Stimulated activated CD4-positive, alpha-beta T cell treated with anti-CD3 and anti-CD28 coated beads, Interleukin-12 subunit alpha, Interleukin-12 subunit beta, amount 100 ng/mL, for 24 hours (primary cell): ENCODE data around the gene RPL3.
"Not testable (repeated sequence)": the region's sequence is repeated elsewhere in the genome, so short reads cannot be mapped to it uniquely, and the experiment has no call there.

Source experiments
- DNase-seq, 2 experiments: peaks; one replicate each; pipeline ENCODE4 v3.0.0-alpha.2; 2020; ENCODE audit warnings: low read depth in 2 of 2

Gene RPL3

GRCh38 chr22:39319284-39320022 is at the start of gene RPL3:
Gene RPL3, minus strand, starts transcription at chr22:39319623. Its CDS starts 26 bp downstream, at chr22:39319597.
- DNase-seq = peak; percentile 93 to 95

- DNase-seq = no peak
Observed at GRCh38 chr22:39369186-39369585, 49.8 kb upstream of the RPL3 start.

DNA sequence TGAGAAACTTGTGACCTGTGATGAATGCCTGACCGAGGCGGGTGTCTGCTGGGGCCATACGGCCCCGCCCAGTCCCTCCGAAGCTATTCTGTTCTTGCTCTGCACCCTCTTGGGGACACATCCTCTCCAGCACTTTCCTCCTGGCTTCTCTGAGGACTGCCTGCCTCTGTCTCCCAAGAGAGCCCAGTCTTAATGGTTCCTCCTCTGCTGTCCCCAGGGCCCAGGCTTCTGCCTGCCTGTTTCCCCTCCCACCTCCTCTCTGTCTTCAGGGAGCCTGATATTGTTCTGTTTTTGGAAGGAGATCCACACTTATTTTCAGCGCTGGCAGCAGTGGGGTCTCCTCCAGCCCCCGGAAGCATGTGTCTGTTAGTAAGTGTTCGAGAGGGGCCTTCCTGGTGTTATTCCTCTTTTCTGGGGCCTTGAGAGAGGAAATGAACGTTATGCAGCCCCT is 49.1 kb upstream of the RPL3 start:
- DNase-seq = no peak

- DNase-seq = no peak
Observed at GRCh38 chr22:39367035-39367434, 47.6 kb upstream of the RPL3 start.

- DNase-seq = no peak
Observed at GRCh38 chr22:39365492-39365780, 46.0 kb upstream of the RPL3 start.

DNA sequence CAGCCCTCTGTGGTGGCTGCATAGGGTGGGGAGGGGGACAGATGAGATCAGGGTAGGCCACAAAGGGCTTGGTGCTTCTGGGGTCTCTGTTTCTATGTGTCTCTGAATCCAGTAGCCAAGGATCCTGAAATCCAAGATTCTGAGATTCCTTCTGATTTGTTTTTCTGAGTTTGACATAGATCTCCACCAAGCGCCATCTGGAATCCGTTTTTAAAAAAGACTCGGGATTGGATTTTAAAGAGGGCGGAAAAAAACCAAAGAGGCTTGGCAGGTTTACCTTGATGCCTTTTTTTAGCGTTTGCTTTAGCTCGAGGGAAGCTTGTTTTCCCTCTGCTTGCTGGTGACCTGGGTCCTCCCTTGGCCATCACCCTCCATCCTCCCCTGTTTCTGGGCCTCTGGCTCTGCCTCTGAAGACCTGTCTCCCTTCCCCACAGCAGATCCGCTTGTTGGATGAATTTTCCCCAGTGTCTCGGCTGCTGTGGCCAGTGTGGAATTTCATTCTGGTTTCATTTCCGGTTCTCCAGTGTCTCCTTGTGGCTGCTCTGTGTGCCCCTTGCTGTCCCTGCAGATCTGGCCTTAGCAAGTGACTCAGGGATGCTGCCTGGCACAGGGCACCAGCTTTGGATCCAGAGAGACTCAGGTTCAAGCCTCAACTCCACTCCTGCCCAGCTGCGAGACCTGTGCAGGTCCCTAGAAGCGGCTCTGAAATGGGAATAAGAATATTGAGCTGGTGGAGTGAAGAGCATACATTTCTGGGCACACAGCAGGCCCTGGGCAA is 45.5 kb upstream of the RPL3 start:
- no peak for DNase-seq

GRCh38 chr22:39363751-39364515 is 44.5 kb upstream of the RPL3 start:
- no peak for DNase-seq

- no peak for DNase-seq
Observed at GRCh38 chr22:39362932-39363331, 43.5 kb upstream of the RPL3 start.

DNA sequence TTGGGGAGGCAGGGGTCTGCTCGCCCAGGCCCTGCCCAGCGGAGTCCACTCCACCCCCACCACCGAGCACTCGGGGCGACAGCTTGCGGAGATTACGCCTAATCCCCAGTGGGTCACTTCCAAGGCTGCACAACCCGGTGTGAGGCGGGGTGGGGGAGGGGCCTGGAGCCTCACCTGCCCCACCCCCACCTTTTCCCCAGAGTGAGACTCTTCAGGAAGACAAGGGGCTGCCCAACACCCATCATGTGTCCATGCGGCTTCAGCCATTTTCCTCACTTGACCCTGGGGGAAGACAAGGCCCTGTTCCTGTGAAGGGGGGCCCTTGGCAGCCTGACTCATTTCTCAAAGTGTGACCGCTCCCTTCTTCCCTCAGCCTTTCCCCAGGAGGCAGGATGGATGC is 42.8 kb upstream of the RPL3 start:
- no peak for DNase-seq

GRCh38 chr22:39361496-39361895 is 42.1 kb upstream of the RPL3 start:
- no peak for DNase-seq

GRCh38 chr22:39360674-39361413 is 41.4 kb upstream of the RPL3 start:
- DNase-seq = no peak

- DNase-seq = no peak
Observed at GRCh38 chr22:39360242-39360641, 40.8 kb upstream of the RPL3 start.

- DNase-seq = no peak
Observed at GRCh38 chr22:39359659-39360195, 40.3 kb upstream of the RPL3 start.

- DNase-seq = not testable (repeated sequence)
Observed at GRCh38 chr22:39358197-39358596, 38.8 kb upstream of the RPL3 start.

DNA sequence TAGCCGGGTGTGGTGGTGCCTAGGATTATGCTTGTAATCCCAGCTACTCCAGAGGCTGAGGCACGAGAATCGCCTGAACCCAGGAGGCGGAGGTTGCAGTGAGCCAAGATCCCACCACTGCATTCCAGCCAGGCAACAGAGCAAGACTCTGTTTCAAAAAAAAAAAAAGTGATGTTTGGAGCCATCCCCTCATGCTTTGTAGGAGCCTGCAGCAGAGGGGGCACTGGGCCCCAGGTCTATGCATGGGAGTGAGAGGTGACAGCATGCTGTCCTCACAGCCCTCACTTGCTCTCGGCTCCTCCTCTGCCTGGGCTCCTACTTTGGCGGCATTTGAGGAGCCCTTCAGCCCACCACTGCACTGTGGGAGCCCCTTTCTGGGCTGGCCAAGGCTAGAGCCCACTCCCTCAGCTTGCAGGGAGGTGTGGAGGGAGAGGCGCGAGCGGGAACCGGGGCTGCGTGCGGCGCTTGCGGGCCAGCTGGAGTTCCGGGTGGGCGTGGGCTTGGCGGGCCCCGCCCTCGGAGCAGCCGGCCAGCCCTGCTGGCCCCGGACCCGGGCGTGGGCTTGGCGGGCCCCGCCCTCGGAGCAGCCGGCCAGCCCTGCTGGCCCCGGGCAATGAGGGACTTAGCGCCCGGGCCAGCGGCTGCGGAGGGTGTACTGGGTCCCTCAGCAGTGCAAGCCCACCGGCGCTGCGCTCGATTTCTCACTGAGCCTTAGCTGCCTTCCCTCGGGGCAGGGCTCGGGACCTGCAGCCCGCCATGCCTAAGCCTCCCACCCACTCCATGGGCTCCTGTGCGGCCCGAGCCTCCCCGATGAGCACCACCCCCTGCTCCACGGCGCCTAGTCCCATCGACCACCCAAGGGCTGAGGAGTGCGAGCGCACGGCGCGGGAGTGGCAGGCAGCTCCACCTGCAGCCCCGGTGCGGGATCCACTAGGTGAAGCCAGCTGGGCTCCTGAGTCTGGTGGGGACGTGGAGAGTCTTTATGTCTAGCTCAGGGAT is 38.0 kb upstream of the RPL3 start:
- DNase-seq = not testable (repeated sequence)

GRCh38 chr22:39356464-39356863 is 37.0 kb upstream of the RPL3 start:
- no peak for DNase-seq

GRCh38 chr22:39355805-39356204 is 36.4 kb upstream of the RPL3 start:
- DNase-seq = not testable (repeated sequence)

DNA sequence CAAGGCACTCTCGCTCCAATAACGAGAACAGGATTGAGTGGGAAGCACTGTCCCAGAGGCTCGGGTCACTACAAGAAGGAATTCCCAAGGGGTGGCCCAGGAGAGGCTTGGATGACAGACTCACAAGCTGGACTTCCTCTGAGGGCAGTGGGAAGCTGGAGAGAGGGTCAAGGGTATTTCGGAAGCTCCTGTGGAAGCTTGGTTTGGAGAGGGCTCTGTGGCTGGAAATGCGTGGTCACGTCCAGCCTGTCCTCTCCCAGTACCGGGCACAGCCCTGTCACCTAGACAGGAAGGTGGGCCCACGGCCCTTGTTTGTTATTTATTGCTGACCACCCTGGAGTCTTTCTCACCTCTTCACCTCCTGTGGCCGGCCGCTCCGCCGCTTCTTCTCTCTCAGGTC is 35.7 kb upstream of the RPL3 start:
- DNase-seq = no peak

GRCh38 chr22:39353346-39353745 is 33.9 kb upstream of the RPL3 start:
- DNase-seq = no peak

DNA sequence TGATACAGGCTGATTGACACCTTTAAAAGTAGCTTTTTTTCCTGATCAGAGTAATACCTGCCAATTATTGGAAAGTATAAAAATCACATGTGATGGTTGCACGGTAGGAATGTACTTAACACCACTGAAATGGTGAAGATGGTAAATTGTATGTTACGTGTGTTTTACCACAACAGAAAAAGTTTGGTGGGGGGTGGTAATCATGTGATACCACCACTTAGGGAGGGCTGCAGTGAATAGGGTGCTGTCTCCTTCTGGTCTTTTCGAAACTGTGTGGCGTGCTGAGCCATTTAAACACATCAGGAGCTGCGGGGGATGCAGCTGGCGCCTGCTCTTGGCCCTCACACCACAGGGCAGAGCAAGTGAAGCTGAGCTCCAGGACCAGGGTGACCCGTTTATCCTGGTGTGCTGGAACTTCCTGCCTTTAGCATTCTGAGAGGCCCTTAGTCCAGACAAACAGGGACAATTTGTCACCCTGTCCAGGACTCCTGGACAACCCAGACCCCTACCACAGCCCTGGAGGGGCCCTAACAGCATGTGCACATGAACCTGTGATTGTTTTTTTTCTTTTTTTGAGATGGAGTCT is 33.0 kb upstream of the RPL3 start:
- no peak for DNase-seq
